ENCODE measurements around the gene CSF3R.

Gene CSF3R

DNA sequence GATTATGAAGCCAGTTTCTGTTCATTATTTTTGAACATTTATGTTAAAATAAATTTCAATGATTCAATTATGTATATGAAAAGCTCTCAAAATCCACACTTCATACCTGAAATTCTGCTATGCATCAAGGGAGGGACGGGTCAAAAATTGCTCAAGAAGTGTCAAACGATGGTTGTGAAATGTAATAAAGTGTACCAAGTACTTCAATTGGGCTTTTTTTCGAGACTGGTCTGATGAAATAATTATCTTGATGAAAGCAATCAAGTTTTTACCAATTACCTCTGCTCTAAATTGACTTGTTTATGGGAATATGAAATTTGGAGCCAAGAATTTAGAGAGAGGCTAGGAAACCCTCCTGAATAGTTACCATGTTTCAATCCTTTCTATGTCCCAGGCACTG, 40.4 kb downstream of the CSF3R start:
- TF ChIP-seq SIN3A (IDR thresholded peaks at IDR 0.05; ENCODE audit: borderline replicate concordance, insufficient read depth, low read length): no peak
- TF ChIP-seq FOXP2 (optimal IDR thresholded peaks at IDR 0.05; ENCODE audit: borderline replicate concordance, extremely low read depth, extremely low read length, insufficient read depth): no peak
- no peak for TF ChIP-seq TAF1 (IDR thresholded peaks at IDR 0.05; ENCODE audit: borderline replicate concordance, insufficient read depth, low read length)
- TF ChIP-seq POLR2AphosphoS5 (IDR thresholded peaks at IDR 0.05; ENCODE audit: low read depth, low read length): no peak
- TF ChIP-seq, protein P1, sequence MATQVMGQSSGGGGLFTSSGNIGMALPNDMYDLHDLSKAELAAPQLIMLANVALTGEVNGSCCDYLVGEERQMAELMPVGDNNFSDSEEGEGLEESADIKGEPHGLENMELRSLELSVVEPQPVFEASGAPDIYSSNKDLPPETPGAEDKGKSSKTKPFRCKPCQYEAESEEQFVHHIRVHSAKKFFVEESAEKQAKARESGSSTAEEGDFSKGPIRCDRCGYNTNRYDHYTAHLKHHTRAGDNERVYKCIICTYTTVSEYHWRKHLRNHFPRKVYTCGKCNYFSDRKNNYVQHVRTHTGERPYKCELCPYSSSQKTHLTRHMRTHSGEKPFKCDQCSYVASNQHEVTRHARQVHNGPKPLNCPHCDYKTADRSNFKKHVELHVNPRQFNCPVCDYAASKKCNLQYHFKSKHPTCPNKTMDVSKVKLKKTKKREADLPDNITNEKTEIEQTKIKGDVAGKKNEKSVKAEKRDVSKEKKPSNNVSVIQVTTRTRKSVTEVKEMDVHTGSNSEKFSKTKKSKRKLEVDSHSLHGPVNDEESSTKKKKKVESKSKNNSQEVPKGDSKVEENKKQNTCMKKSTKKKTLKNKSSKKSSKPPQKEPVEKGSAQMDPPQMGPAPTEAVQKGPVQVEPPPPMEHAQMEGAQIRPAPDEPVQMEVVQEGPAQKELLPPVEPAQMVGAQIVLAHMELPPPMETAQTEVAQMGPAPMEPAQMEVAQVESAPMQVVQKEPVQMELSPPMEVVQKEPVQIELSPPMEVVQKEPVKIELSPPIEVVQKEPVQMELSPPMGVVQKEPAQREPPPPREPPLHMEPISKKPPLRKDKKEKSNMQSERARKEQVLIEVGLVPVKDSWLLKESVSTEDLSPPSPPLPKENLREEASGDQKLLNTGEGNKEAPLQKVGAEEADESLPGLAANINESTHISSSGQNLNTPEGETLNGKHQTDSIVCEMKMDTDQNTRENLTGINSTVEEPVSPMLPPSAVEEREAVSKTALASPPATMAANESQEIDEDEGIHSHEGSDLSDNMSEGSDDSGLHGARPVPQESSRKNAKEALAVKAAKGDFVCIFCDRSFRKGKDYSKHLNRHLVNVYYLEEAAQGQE (IDR thresholded peaks at IDR 0.05; ENCODE audit: insufficient read depth in 1 of 2, low read depth in 2 of 2, low read length in 2 of 2): no peak

DNA sequence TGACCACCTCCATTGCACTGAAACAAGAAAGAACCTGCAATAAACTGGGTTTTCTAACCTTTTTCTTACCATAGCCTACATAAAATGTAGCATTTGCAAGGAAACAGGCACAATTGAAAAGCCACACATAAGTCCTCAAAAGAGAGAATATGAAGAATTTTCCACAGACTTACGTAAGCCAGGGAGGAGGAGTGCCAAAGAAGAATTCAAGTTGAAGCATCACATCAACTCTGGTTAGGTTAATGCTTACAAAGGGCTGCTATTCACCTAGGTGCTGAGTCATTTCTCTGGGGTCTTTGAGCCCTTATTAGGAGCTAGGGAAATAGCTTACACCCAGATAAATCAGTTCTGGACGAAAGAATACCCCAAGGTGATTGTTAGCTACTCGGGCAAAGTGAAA, 42.1 kb downstream of the CSF3R start:
- TF ChIP-seq TAF1 (IDR thresholded peaks at IDR 0.05; ENCODE audit: borderline replicate concordance, insufficient read depth, low read length) (no peak), POLR2AphosphoS5 (IDR thresholded peaks at IDR 0.05; ENCODE audit: low read depth, low read length) (no peak), FOXP2 (optimal IDR thresholded peaks at IDR 0.05; ENCODE audit: borderline replicate concordance, extremely low read depth, extremely low read length, insufficient read depth) (no peak), SIN3A (IDR thresholded peaks at IDR 0.05; ENCODE audit: borderline replicate concordance, insufficient read depth, low read length) (no peak)
- TF ChIP-seq, protein P1 (IDR thresholded peaks at IDR 0.05; ENCODE audit: insufficient read depth in 1 of 2, low read depth in 2 of 2, low read length in 2 of 2): no peak

DNA sequence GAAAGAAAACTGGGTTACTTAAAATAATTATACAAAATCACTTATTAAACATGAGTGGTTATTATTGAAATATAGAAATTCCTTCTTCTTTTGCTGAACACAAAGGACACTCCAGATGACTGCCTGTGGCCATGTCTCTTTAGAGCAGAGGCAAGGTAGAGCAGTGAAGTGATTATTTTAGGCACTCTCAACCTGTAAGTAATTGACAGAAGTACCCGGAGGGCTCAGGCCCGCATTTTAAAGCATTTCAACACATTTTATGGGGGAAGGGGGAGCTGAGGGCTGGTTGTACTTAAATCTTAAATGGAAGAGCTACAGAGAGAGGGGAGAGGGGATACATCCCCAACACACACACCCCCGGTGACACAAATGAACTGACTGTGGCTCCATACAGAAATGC, 42.7 kb downstream of the CSF3R start:
- TF ChIP-seq SIN3A (IDR thresholded peaks at IDR 0.05; ENCODE audit: borderline replicate concordance, insufficient read depth, low read length): no peak
- TF ChIP-seq, protein P1 (IDR thresholded peaks at IDR 0.05; ENCODE audit: insufficient read depth in 1 of 2, low read depth in 2 of 2, low read length in 2 of 2): no peak
- TF ChIP-seq POLR2AphosphoS5 (IDR thresholded peaks at IDR 0.05; ENCODE audit: low read depth, low read length): no peak
- TF ChIP-seq FOXP2 (optimal IDR thresholded peaks at IDR 0.05; ENCODE audit: borderline replicate concordance, extremely low read depth, extremely low read length, insufficient read depth): no peak
- TF ChIP-seq TAF1 (IDR thresholded peaks at IDR 0.05; ENCODE audit: borderline replicate concordance, insufficient read depth, low read length): no peak

DNA sequence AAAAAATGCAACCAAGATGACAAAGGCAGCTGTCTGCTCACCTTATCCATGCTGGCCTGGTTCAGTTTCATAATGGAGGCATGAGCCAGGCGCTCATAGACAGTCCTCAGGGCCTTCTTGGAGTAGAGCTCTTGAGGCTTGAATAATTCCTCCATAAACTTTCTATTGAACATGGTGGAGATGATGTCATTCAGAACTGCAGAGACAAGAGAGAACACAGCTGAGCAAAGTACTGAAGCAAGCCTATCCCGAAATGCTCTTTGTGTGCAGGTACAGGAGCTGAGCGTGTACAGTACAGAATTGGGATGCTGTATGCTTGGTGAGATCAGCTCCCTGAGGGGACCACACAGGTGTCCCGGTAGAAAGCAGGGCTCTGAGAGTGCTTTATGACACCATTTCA, 44.0 kb downstream of the CSF3R start:
- TF ChIP-seq TAF1 (IDR thresholded peaks at IDR 0.05; ENCODE audit: borderline replicate concordance, insufficient read depth, low read length): no peak
- no peak for TF ChIP-seq FOXP2 (optimal IDR thresholded peaks at IDR 0.05; ENCODE audit: borderline replicate concordance, extremely low read depth, extremely low read length, insufficient read depth)
- no peak for TF ChIP-seq SIN3A (IDR thresholded peaks at IDR 0.05; ENCODE audit: borderline replicate concordance, insufficient read depth, low read length)
- TF ChIP-seq, protein P1 (IDR thresholded peaks at IDR 0.05; ENCODE audit: insufficient read depth in 1 of 2, low read depth in 2 of 2, low read length in 2 of 2): no peak
- no peak for TF ChIP-seq POLR2AphosphoS5 (IDR thresholded peaks at IDR 0.05; ENCODE audit: low read depth, low read length)

DNA sequence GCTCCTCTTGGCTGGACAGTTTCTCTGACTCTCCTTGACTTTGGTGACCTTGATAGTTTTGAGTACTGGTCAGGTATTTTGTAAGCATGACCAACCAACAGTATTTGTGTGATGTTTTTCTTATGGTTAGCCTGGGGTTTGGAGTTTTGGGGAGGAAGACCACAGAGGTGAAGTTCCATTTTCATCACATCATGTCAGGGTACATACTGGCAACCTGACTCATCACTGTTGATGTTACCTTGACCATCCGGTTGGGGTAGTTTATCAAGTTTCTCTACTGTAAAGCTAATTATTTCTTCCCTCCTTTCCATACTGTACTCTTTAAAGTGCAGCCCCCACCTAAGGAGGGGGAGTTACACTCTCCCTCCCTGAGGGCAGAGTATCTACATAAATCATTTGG, 45.9 kb downstream of the CSF3R start:
- TF ChIP-seq POLR2AphosphoS5 (IDR thresholded peaks at IDR 0.05; ENCODE audit: low read depth, low read length) (no peak), SIN3A (IDR thresholded peaks at IDR 0.05; ENCODE audit: borderline replicate concordance, insufficient read depth, low read length) (no peak), TAF1 (IDR thresholded peaks at IDR 0.05; ENCODE audit: borderline replicate concordance, insufficient read depth, low read length) (no peak), FOXP2 (optimal IDR thresholded peaks at IDR 0.05; ENCODE audit: borderline replicate concordance, extremely low read depth, extremely low read length, insufficient read depth) (no peak)
- TF ChIP-seq, protein P1 (IDR thresholded peaks at IDR 0.05; ENCODE audit: insufficient read depth in 1 of 2, low read depth in 2 of 2, low read length in 2 of 2): no peak
